ENCODE results near the gene DTNA.
"Not testable (repeated sequence)": the region's sequence is repeated elsewhere in the genome, so short reads cannot be mapped to it uniquely, and the experiment has no call there.

DTNA gene

DNA sequence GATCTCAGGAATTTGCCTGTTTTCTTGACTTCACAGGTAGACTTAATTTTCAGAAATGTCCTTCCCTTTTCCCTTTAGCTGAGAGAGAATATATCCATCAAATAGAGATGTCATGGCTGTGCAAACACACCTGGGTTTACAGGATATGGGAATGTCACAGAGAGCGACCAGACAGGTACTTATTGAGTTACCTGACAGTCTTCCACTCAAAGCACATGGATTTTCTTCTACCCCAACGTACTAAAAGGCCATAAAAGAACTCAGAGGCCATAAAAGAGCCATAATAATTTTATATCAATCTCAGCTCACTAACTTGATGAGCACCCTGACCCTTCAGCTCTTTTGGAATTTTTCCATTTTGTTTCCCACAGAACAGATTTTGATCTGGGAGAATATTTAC lies 5.3 kb upstream of the DTNA start:
- no peaks in the 10 kb centered on the region for H3K9me3 Mint-ChIP-seq
- H3K27me3 Mint-ChIP-seq (ENCODE audit: low read depth): peaks cover 5% of the 10 kb centered on the region
- H3K27ac Mint-ChIP-seq: no peak overlapping the region
- H3K4me3 Mint-ChIP-seq: no peak overlapping the region
- H3K36me3 Mint-ChIP-seq (ENCODE audit: low read depth): no peaks in the 10 kb centered on the region
- no peaks in the 10 kb centered on the region for H3K4me1 Mint-ChIP-seq (ENCODE audit: low read depth)

DNA sequence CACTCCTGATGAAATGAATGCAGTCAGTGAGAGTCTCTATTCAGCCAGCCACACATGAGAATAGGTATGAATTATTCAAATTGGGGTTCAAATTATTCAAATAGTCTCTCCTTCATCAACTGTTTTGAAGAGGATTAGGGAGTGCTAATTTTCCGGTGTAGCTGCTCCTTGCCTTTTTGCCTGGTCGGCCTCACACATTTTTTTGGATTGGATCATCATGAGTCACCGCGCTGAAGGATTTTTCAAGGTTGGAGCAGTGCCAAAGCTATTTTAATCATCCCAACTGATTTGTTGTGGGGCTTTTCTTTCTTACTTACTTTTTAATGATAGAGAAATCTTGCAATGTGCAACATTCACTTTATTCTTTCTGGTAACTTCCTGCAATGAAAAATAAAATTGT lies 2.4 kb upstream of the DTNA start:
- H3K9me3 Mint-ChIP-seq: no peaks in the 10 kb centered on the region
- H3K4me1 Mint-ChIP-seq (ENCODE audit: low read depth): no peaks in the 10 kb centered on the region
- H3K36me3 Mint-ChIP-seq (ENCODE audit: low read depth): no peaks in the 10 kb centered on the region
- no peak overlapping the region for H3K27ac Mint-ChIP-seq
- H3K27me3 Mint-ChIP-seq (ENCODE audit: low read depth): peaks cover 9% of the 10 kb centered on the region
- H3K4me3 Mint-ChIP-seq: no peak overlapping the region

DNA sequence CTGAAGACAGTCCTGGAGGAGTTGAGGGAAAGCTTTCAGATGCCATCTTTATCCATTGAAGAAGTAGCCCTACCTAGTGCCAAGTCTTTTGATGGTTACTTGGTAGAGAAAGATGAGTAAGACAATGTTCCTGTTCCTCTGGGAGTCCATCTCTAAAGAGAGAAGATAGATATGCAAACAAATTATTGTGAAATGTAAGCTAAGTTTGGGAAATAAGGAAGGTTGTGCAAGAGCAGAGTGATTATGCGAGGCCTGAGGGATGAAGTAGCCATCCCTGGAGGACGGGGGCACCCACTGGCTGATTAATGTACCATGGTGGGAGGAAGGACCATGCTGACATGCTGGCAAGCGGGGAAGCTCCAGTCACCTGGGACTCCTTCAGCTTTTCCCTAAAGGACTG lies 994 bp upstream of the DTNA start:
- Mint-ChIP-seq H3K9me3 (no peaks in the 10 kb centered on the region), H3K4me3 (no peak overlapping the region), H3K4me1 (ENCODE audit: low read depth) (no peaks in the 10 kb centered on the region), H3K27ac (no peak overlapping the region), H3K36me3 (ENCODE audit: low read depth) (no peaks in the 10 kb centered on the region), H3K27me3 (ENCODE audit: low read depth) (peaks cover 9% of the 10 kb centered on the region)

DNA sequence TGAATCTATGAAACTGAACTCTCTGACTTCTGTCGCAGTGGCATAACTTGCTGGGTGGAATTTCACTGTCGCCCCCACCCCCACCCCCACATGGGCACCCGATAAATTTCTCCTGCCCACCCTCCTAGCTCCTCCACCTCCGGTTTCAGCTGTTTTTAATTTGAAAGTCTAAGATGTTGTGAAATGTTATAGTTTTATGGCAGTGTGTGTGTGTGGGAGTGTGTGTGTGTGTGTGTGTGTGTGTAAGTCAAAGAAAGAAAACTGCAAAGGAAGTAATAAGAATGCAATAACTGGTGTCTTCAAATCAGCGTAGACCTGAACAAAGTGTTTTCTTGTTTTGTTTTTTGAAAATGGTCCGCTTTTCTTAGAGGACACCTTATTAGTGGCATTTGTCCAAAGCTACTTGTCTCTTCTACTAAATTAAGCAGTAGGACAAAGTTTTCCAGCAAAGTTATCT lies 388 bp downstream of the DTNA start:
- Mint-ChIP-seq H3K36me3 (ENCODE audit: low read depth) (no peaks in the 10 kb centered on the region), H3K9me3 (no peaks in the 10 kb centered on the region), H3K4me1 (ENCODE audit: low read depth) (no peaks in the 10 kb centered on the region), H3K27me3 (ENCODE audit: low read depth) (peaks cover 9% of the 10 kb centered on the region), H3K27ac (no peak overlapping the region), H3K4me3 (no peak overlapping the region)

DNA sequence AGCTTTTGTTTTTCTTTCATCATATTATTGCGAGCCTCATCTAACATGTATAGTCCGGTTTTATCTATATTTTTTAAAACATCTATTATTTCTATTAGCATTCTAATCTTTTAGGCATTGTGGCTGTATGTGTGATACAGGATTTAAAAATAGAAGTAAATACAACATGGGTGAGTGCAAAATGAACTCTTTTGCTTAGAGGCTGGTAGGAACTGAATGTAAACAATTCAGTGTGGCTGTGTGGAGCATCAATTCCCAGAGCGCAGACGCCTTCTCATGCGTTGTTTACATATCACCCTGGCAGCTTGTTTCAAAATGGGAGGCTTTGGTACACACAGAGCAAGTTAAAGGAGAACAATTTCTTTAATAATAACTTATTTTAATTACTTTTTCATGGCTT lies 836 bp downstream of the DTNA start:
- Mint-ChIP-seq H3K9me3 (no peaks in the 10 kb centered on the region), H3K27ac (no peak overlapping the region), H3K4me1 (ENCODE audit: low read depth) (no peaks in the 10 kb centered on the region), H3K27me3 (ENCODE audit: low read depth) (peaks cover 9% of the 10 kb centered on the region), H3K36me3 (ENCODE audit: low read depth) (no peaks in the 10 kb centered on the region), H3K4me3 (no peak overlapping the region)

DNA sequence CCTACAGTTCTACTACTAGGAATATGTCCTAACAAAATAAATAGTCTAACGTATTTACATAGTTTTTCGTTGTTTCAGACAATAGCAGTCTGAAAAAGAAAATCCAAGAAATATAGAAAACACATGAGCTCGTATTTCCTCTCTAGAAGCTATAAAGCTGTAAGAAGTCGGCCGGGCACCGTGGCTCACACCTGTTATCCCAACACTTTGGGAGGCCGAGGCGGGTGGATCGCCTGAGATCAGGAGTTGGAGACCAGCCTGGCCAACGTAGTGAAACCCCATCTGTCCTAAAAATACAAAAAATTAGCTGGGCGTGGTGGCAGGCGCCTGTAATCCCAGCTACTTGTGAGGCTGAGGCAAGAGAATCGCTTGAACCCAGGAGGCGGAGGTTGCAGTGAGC lies 6.0 kb downstream of the DTNA start:
- not testable (repeated sequence) for H3K27ac Mint-ChIP-seq; H3K4me1 Mint-ChIP-seq (ENCODE audit: low read depth); H3K27me3 Mint-ChIP-seq (ENCODE audit: low read depth); H3K9me3 Mint-ChIP-seq; H3K4me3 Mint-ChIP-seq; H3K36me3 Mint-ChIP-seq (ENCODE audit: low read depth)

DNA sequence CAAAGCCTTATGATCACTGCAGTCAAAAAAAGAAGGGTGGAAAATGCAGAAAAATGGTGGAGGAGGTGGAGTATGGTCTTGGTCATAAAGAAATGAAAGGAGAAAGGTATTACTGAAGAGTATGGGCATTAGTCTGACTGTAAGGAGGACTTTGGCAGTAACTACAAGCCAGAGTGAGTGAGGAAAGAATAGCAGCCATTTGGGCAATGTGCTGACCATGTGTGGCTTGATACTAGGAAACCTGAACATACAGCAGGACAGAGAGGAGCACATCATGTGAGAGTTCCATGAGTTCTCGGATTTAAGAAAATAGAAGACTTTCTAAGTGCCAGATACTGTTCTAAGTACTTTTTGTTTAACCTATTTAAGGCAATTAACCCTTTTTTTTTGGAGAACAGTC lies 8.5 kb downstream of the DTNA start:
- Mint-ChIP-seq H3K27ac (no peak overlapping the region), H3K4me3 (no peak overlapping the region), H3K36me3 (ENCODE audit: low read depth) (no peaks in the 10 kb centered on the region), H3K27me3 (ENCODE audit: low read depth) (no peaks in the 10 kb centered on the region), H3K4me1 (ENCODE audit: low read depth) (no peaks in the 10 kb centered on the region), H3K9me3 (no peaks in the 10 kb centered on the region)

DNA sequence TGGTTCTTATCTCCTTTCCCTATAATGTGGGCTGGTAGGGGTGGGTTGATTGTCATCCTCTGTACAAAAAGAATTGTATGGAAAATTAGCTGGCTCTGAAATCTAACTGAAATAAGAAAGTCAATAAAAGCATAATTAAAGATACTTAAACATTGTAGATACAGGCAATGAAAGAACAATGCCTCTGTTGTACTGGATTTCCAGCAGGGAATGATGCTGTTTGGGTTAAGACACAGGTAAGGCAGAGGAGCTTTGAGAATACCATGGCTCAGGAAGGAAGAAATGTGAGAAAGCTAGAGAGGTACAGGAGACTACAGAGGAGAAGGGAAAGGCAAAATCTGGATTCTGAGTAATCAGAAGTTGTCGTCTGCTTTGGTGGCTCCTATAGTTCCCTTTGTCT lies 10.1 kb downstream of the DTNA start:
- Mint-ChIP-seq H3K36me3 (ENCODE audit: low read depth) (no peaks in the 10 kb centered on the region), H3K9me3 (no peaks in the 10 kb centered on the region), H3K4me1 (ENCODE audit: low read depth) (no peaks in the 10 kb centered on the region), H3K27ac (no peak overlapping the region), H3K4me3 (no peak overlapping the region), H3K27me3 (ENCODE audit: low read depth) (no peaks in the 10 kb centered on the region)

DNA sequence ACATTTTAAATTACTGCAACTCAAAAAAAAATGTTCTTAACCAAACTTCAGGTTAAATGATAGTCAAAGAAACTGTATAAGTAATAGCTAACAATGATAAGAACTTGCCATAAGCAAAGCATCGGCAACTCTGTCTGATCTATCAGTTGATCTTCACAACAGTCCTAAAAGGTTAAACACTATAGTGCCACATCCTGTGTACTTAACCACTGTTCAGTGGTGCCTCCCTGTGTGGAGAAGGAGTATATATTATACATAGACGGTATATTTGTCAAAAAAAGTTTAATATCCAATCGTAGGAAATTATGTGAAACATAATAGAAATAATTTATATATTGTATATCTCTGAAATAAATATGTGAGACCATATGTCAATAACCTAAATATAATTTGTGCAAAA lies 13.0 kb downstream of the DTNA start:
- no peak overlapping the region for H3K4me3 Mint-ChIP-seq
- no peaks in the 10 kb centered on the region for H3K27me3 Mint-ChIP-seq (ENCODE audit: low read depth)
- no peaks in the 10 kb centered on the region for H3K9me3 Mint-ChIP-seq
- no peaks in the 10 kb centered on the region for H3K36me3 Mint-ChIP-seq (ENCODE audit: low read depth)
- no peaks in the 10 kb centered on the region for H3K4me1 Mint-ChIP-seq (ENCODE audit: low read depth)
- no peak overlapping the region for H3K27ac Mint-ChIP-seq

DNA sequence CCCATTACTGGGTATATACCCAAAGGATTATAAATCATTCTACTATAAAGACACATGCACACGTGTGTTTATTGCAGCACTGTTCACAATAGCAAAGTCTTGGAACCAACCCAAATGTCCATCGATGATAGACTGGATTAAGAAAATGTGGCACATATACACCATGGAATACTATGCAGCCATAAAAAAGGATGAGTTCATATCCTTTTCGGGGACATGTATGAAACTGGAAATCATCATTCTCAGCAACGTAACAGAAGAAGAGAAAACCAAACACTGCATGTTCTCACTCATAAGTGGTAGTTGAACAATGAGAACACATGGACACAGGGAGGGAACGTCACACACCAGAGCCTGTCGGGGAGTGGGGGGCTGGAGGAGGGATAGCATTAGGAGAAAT lies 15.6 kb downstream of the DTNA start:
- H3K4me1 Mint-ChIP-seq (ENCODE audit: low read depth); H3K27ac Mint-ChIP-seq; H3K27me3 Mint-ChIP-seq (ENCODE audit: low read depth); H3K4me3 Mint-ChIP-seq; H3K9me3 Mint-ChIP-seq; H3K36me3 Mint-ChIP-seq (ENCODE audit: low read depth): not testable (repeated sequence)

DNA sequence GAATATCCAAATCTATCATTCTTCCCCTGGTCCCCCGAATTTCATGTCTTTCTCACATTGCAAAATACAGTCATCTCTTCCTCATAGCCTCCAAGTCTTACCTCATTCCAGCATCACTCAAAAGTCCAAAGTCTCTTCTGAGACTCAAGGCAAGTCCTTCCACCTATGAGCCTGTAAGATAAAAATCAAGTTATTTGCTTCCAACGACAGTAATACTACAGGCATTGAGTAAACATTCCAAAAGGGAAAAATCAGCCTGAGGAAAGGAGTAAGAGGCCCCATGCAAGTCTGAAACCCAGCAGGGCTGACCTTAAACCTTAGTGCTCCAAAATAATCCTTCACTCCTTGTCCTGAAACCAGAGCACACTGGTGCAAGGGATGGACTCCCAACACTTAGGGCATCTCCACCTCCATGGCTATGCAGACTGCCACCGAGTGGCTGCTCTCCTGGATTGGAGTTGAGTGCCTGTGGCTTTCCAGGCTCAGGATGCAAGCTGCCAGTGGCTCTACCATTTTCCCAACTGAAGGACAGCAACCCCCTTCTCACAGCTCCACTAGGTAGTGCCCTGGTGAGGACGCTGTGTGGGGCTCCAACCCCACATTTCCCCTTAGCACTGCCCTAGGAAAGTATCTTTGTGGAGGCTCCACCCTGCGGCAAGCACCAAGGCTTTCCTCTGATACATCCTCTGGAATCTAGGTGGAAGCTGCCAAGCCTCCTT lies 16.3 kb downstream of the DTNA start:
- H3K9me3 Mint-ChIP-seq: no peaks in the 10 kb centered on the region
- H3K27me3 Mint-ChIP-seq (ENCODE audit: low read depth): no peaks in the 10 kb centered on the region
- no peak overlapping the region for H3K4me3 Mint-ChIP-seq
- H3K27ac Mint-ChIP-seq: peak overlapping the region; percentile 16
- no peaks in the 10 kb centered on the region for H3K4me1 Mint-ChIP-seq (ENCODE audit: low read depth)
- H3K36me3 Mint-ChIP-seq (ENCODE audit: low read depth): no peaks in the 10 kb centered on the region

DNA sequence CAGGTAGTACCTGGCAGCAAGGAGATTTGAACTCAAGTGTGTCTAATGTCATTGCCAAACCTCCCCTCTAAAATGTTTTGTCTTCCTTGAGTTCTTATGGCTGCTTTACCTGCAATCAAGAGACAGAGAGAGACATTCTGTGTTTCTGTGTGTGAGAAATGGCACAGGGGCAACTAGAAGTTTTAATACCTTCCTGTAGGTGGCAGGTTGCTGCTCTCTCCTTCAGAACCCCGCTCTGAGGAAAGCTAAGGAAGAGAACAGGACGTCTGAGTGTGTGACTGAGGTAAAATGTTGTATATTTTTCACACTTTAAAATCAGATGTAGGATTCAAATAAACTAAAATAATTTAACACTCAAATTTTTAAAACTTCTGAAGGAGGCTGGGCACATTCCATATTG lies 19.2 kb downstream of the DTNA start:
- Mint-ChIP-seq H3K4me3 (no peak overlapping the region), H3K27me3 (ENCODE audit: low read depth) (no peaks in the 10 kb centered on the region), H3K27ac (no peak overlapping the region), H3K9me3 (no peaks in the 10 kb centered on the region), H3K4me1 (ENCODE audit: low read depth) (no peaks in the 10 kb centered on the region), H3K36me3 (ENCODE audit: low read depth) (no peaks in the 10 kb centered on the region)

DNA sequence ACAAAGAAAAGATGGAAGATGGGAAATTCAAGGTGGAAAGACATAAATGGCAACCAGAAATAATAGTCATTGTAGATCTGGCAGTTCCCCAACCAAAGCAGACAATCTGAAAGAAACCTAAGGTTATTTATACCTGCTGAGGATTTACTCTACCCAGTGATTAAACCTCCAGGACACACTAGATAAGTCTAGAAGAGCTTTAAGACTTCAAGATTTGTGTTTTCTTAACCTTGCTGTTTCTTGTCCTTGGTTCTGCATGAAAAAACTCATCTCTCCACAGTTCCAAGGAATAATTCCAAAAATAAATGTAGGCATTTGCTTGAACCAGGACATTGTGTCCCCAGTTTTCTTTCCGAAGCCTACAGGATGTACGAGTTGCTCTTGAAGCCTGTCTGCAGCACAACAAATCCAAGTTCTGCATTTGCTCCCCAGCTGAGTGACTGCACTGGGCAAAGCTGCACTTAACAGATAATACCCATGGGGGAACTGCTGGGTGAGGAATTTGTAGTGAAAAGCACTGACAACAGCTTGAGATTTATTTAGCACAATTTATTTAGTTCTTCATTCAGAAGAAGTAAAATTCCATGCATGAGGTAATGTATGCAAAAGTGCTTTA lies 19.8 kb downstream of the DTNA start:
- H3K27me3 Mint-ChIP-seq (ENCODE audit: low read depth): no peaks in the 10 kb centered on the region
- H3K4me3 Mint-ChIP-seq: no peak overlapping the region
- H3K36me3 Mint-ChIP-seq (ENCODE audit: low read depth): no peaks in the 10 kb centered on the region
- no peaks in the 10 kb centered on the region for H3K9me3 Mint-ChIP-seq
- H3K4me1 Mint-ChIP-seq (ENCODE audit: low read depth): no peaks in the 10 kb centered on the region
- H3K27ac Mint-ChIP-seq: no peak overlapping the region

DNA sequence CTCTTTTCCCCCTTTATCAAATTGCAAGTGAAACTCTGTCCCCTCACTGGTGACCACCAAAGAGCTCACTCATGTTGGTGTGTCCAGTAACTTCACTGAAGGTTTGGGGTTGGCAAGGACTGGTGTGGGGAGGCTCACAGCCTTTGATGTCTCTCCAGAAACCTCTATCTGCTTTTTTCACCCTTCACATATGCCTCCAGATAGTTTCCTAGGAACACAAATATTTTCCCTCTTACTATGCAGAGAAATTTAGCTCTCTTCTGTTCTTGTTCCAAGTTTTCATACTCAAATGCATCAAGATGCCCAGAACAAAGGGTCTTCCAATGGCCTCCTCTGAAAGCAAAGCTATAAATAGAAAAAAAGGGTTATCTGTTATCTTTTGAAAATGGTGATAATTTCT lies 20.7 kb downstream of the DTNA start:
- no peaks in the 10 kb centered on the region for H3K9me3 Mint-ChIP-seq
- no peaks in the 10 kb centered on the region for H3K27me3 Mint-ChIP-seq (ENCODE audit: low read depth)
- no peaks in the 10 kb centered on the region for H3K36me3 Mint-ChIP-seq (ENCODE audit: low read depth)
- no peaks in the 10 kb centered on the region for H3K4me1 Mint-ChIP-seq (ENCODE audit: low read depth)
- H3K27ac Mint-ChIP-seq: no peak overlapping the region
- no peak overlapping the region for H3K4me3 Mint-ChIP-seq

DNA sequence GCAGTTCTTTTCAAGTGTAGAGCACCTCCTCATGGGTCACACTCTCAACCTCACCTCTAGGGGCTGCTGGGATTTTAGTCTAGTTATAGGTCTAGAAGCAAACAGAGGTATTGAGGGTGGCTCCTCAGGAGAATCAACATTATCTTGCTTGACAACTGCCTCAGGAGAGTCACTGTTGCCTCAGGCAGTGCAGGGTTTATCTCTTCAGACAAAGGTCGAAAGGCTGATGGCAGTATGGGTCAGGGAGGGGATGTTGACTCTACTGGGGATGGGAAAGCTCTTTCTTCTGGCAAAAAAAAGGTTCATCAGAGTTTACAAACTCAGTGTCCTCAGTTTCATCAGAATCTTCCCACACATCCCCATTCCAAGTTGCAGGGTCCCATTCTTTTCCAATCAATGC lies 24.0 kb downstream of the DTNA start:
- H3K27me3 Mint-ChIP-seq (ENCODE audit: low read depth): no peaks in the 10 kb centered on the region
- H3K27ac Mint-ChIP-seq: no peak overlapping the region
- H3K9me3 Mint-ChIP-seq: no peaks in the 10 kb centered on the region
- H3K4me3 Mint-ChIP-seq: no peak overlapping the region
- H3K4me1 Mint-ChIP-seq (ENCODE audit: low read depth): no peaks in the 10 kb centered on the region
- no peaks in the 10 kb centered on the region for H3K36me3 Mint-ChIP-seq (ENCODE audit: low read depth)

DNA sequence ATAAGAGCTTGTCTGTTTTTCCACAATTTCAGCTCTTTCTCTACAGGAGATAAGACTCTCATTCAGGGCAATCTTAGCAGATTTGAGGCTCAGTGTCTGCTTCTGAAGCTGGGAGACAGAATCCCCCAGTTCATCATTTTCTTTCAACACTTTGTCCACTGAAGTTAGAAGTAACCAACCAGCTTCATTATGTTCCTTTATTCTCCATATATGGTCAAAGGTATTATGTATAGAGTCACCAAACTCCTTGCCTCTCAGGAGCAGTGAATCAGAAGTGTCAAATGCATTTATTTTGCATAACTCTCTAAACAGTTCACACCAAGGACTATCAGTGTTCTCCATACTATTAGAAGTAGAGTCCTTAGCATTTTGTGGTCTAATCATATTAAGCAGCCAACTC lies 24.4 kb downstream of the DTNA start:
- not testable (repeated sequence) for H3K36me3 Mint-ChIP-seq (ENCODE audit: low read depth); H3K27me3 Mint-ChIP-seq (ENCODE audit: low read depth); H3K27ac Mint-ChIP-seq; H3K9me3 Mint-ChIP-seq; H3K4me1 Mint-ChIP-seq (ENCODE audit: low read depth); H3K4me3 Mint-ChIP-seq
